Fibroblast of upper back skin (primary cell): ENCODE data around the gene HOXD10.

Source experiments
- DNase-seq: peaks from one replicate; pipeline ENCODE4 v3.0.0-alpha.2; 2013

Gene HOXD10

GRCh38 chr2:176152350-176153181 lies 36.0 kb downstream of the HOXD10 start:
- DNase-seq = no peak

GRCh38 chr2:176154576-176155252 lies 38.1 kb downstream of the HOXD10 start:
- no peak for DNase-seq

- no peak for DNase-seq
Measured at GRCh38 chr2:176155356-176156044, 38.9 kb downstream of the HOXD10 start.

- DNase-seq = no peak
Measured at GRCh38 chr2:176156301-176156806, 39.8 kb downstream of the HOXD10 start.

- DNase-seq = peak; percentile 69
Measured at GRCh38 chr2:176156807-176157498, 40.4 kb downstream of the HOXD10 start, which contains the start of gene HOXD3. HOXD3 (plus strand) TSS chr2:176157307; CDS start chr2:176169115, 11,808 bp downstream.

- no peak for DNase-seq
Measured at GRCh38 chr2:176157499-176158185, 41.1 kb downstream of the HOXD10 start.

GRCh38 chr2:176158186-176158591 lies 41.6 kb downstream of the HOXD10 start:
- DNase-seq = no peak

- peak; percentile 77 for DNase-seq
Measured at GRCh38 chr2:176158855-176159662, 42.5 kb downstream of the HOXD10 start.

GRCh38 chr2:176159663-176160250 lies 43.2 kb downstream of the HOXD10 start:
- no peak for DNase-seq

- no peak for DNase-seq
Measured at GRCh38 chr2:176160251-176160985, 43.8 kb downstream of the HOXD10 start.

GRCh38 chr2:176160986-176161824 lies 44.6 kb downstream of the HOXD10 start:
- no peak for DNase-seq

- peak; percentile 91 for DNase-seq
Measured at GRCh38 chr2:176161825-176162626, 45.4 kb downstream of the HOXD10 start.

- no peak for DNase-seq
Measured at GRCh38 chr2:176162911-176163671, 46.5 kb downstream of the HOXD10 start.

GRCh38 chr2:176163672-176164056 lies 47.1 kb downstream of the HOXD10 start:
- DNase-seq = no peak

GRCh38 chr2:176164201-176164600 lies 47.6 kb downstream of the HOXD10 start:
- DNase-seq = no peak

GRCh38 chr2:176164611-176165369 lies 48.2 kb downstream of the HOXD10 start:
- DNase-seq = no peak
